Hematopoietic multipotent progenitor cell treated with erythropoietin and hydrocortisone succinate and interleukin-3 and kit ligand, for 4 days (in vitro differentiated cells): Measurements from ENCODE around the gene RIMBP2.
"Not testable (repeated sequence)": the region's sequence is repeated elsewhere in the genome, so short reads cannot be mapped to it uniquely, and the experiment has no call there.

ENCODE experiments used
- DNase-seq: peaks from one replicate; pipeline ENCODE4 v3.0.0-alpha.2; 2015

Gene RIMBP2

GRCh38 chr12:130715998-130716968 lies at the start of gene RIMBP2:
TSS of gene RIMBP2 (minus strand) at chr12:130716299. CDS start at chr12:130479013, 237,286 bp downstream.
- no peak for DNase-seq

GRCh38 chr12:130765186-130765659 lies 49.1 kb upstream of the RIMBP2 start:
- DNase-seq: peak; percentile 33

- peak; percentile 41 for DNase-seq
Measured at GRCh38 chr12:130764475-130765185, 48.5 kb upstream of the RIMBP2 start.

- peak; percentile 31 for DNase-seq
Measured at GRCh38 chr12:130764073-130764472, 48.0 kb upstream of the RIMBP2 start.

DNA sequence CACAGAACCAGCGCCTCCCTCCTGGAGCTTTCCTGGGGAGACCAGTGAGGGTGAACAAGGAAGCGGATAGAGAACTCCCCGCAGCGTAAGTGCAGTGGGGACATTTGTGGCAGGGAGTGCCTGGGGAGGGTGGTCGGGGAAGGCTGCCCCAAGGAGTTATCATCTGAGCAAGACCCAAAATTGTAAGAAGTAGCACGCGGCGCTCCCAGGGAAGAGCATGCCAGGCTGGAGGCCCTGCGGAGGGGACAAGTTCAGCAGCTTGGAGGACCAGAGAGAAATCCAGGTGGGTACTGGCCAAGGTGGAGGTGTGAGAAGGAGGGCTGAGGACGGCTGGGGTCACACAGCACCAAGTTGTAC lies 46.2 kb upstream of the RIMBP2 start:
- no peak for DNase-seq

DNA sequence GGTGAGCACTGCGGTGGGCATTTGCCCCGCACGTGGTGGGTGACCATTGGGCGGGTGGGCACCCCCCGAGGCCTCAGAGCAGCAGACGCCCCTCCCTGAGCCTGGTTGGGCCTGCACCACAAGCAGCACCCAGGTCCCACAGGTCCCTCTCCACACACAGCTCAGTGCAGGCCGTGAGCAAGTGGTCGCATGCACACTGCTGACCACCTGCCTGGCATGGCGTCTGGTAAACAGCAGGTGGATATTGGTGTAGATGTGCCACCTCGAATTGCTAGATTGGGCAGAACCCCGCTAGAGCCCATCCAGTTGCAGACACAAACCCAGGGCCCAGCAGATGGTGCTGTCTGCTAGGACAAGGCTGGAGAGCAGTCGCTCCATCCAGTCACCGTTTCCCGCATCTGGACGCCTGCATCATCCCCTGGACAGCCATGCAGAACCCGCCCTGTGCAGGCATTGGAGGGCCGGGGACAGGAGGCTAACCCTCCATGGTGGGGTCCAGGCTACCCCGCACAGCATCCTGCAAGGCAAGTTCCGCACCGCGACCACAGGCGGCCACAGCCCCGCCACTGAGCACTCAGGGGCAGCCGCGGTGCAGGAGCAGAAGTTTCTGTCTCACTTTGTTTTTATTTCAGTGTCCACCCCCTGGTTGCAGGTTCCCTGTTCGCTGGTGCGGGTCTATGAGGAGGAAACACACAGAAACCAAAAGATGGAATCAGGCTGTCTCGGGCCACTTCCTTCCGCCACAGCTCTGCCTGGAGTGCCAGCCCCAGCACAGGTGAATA lies 45.6 kb upstream of the RIMBP2 start:
- peak; percentile 74 for DNase-seq

- DNase-seq: no peak
Measured at GRCh38 chr12:130754234-130754901, 38.3 kb upstream of the RIMBP2 start.

DNA sequence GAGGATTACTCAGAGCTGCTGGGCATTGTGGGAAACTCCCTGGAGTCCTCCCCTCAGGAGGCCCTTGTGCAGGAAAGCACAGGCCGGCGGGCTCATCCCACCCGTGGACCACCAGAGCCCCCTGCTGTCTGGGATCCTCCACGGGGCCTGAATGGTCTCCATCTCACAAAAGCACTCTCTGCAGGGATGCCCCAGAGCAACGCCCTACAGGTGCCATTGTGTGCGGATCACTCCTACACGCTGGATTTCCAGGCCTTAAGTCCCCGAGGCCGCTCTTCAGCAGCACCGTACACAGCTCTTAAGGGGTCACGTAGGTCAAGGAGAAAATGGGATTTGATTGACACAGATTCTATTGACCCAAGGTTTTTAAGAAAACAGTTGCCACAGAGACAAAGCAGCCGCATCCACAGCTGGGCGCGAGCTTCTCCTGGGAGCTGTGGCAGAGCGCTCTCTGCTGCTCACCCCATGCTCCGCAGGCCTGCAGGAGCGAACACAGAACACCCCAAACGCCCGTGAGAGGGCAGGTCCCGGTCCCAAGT lies 36.7 kb upstream of the RIMBP2 start:
- no peak for DNase-seq

DNA sequence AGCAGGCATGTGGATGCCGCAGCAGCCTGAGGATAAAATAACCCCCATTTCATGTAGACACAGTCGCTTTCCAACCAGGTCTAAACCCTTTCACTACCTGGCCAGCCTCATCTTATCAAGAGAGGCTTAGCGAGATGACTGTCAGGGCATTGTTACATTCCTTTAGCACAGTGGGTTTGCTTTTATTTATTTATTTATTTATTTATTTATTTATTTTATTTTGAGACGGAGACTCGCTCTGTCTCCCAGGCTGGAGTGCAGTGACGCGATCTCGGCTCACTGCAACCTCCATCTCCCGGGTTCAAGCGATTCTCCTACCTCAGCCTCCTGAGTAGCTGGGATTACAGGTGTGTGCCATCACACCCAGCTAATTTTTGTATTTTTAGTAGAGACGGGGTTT lies 35.9 kb upstream of the RIMBP2 start:
- not testable (repeated sequence) for DNase-seq

GRCh38 chr12:130748786-130749185 lies 32.7 kb upstream of the RIMBP2 start:
- DNase-seq: no peak

DNA sequence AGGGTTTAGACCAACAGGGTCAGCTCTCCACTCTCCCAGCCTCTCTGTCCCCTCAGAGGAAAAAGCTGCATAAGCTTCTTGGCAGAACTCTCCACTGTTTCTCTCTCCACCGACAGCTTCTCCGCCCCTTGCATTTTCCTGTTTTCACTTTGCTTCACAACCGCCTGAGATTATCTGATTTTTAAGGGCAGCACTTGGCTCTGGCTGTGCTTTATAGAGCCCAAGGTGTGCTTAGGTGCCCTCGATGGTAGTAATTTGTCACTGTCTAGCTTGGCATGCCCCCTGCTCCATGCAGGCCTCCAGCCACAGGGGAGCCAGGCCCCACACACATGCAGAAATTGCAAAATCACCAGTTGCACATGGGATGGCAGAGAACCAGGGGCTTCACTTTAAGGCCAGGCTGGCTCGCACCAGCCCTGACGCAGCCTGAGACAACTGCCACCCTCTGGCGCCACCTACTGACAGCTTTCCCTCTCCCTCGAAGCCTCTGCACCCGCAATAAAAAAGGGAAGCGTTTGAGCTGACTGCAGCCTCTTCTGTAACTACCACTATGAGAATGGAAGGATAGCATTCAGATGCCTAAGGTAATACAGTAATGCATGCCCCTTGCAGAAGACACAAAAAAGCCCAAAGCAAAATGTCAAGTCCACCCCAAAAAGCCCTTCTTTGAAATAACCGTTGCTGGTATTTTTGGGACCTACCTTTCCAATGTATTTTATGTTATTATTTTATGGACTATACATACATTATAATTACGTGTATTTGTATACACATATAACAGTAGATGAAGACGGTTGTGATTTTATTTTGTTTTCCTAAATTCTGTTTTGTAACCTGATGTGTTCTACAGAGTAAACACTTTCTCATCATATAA lies 32.0 kb upstream of the RIMBP2 start:
- DNase-seq: peak; percentile 92

- peak; percentile 51 for DNase-seq
Measured at GRCh38 chr12:130746546-130746945, 30.4 kb upstream of the RIMBP2 start.

DNA sequence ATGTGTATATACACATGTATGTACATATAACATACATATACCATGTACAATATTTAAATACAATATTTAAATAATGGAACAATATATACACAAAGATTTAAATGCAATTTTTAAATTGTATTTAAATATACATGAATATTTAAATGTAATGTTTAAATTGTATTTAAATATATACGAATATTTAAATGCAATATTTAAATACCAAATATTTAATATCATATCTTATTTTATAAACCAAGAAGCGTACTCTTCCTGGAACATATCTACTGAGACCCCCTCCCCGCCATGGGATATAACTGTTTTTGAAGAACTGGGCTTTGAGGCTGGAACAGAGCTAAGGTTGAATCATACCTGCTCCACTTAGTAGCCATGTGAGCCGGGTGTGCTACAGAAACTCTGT lies 29.8 kb upstream of the RIMBP2 start:
- DNase-seq: no peak

DNA sequence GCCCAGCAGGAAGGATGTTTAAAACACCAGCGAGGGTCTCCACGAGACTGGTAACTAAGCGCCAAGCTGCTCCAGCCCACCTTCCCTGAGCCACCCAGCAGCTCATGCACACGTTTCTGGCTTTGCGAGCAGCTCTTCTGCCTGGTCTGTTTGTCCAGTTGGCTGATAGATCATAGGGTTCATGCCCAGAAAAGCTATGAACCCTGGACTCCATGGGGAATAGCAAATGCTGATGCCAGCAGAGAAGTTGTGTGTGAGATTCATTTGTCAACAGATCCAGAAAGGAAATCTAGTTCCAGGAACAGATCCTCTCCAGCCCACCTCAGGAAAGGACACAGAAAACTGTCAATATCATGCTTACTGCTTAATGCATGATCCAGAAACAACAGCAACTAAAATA lies 28.2 kb upstream of the RIMBP2 start:
- DNase-seq: no peak

DNA sequence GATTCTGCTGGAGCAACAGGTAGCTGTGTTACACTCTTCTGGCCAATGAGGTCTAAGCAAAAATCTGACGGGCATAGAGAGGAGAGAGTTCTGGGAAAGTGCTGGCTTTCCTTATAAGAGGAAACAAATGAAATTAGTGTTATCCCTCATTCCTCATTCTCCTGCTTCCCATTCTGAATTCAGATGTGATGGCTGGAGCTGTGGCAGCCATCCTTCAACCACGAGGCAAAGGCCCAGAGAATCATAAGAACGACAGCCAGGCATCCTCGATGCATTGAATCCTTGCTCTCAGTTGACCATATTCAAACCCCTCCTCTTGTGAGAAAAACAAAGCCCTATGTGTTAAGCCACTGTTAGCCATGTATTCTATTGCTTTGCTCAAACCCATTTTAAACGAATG lies 27.5 kb upstream of the RIMBP2 start:
- no peak for DNase-seq

- no peak for DNase-seq
Measured at GRCh38 chr12:130743176-130743575, 27.1 kb upstream of the RIMBP2 start.

GRCh38 chr12:130742716-130743115 lies 26.6 kb upstream of the RIMBP2 start:
- DNase-seq: no peak

GRCh38 chr12:130742112-130742511 lies 26.0 kb upstream of the RIMBP2 start:
- DNase-seq: no peak

GRCh38 chr12:130739571-130739970 lies 23.5 kb upstream of the RIMBP2 start:
- no peak for DNase-seq

DNA sequence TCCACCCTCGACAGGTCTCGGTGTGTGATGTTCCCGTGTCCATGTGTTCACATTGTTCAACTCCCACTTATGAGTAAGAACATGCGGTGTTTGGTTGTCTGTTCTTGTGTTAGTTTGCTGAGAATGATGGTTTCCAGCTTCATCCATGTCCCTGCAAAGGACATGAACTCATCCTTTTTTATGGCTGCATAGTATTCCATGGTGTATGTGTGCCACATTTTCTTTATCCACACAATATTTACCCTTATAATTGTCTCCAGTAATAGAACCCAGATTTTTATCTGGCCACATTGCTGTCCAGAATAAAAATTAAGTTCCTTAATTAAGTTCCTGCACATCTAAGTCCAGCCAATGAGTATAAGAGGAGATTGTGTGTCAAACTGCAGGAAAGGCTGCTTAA lies 22.3 kb upstream of the RIMBP2 start:
- not testable (repeated sequence) for DNase-seq

DNA sequence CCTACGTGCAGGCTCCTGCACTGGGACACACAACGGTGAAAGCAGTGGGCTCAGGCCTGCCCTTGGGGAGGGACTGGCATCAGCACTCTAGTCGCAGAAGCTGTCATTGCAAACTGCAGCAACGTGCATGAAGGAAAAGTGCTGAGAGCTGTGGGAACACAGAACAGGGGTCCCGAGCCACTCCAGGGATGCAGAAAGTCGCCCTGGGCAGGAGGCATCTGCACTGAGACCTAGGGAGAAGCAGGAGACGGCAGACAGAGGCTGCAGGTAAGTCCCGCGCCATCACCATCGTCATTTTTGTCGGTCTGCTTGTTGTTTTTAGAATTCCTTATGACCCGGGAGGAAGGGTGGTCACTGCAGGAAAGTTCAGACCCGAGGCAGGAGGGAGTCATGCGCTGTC lies 21.6 kb upstream of the RIMBP2 start:
- DNase-seq: no peak
